ENCODE measurements around the gene TBC1D5. TPM values are rescaled to one million over a fixed set of nuclear protein-coding genes. Genes with fewer than 3 reads are reported as not detected.

The TBC1D5 gene
- polyA plus RNA-seq, 1 experiment = 27.0 TPM

DNA sequence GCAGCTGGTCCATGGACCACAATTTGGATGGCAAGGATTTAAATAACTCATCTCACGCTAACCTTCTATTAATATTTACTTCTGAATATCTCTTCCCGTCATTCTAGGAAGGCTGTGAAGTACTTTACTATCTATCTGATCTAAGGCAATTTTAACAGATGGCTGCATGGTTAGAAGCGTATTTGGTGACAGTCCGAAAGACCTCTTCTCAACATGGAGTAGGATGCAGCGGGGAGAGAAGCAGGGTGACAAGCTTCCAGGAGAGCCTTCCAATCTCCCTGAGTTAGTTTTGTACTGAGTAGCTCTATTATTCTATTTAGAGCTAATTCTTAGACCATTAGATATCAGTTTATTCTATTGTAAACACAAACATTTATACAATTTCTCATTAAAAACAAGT, 548.3 kb downstream of the TBC1D5 start:
- ChIA-PET CTCF (interaction anchor here (1.3 to 3.1 kb wide), 2 partner anchors 13 to 162 kb away, joined by 3 to 8 read pairs; no protein-coding TSS in a partner anchor), POLR2A (no interaction called here)
- DNase-seq (ENCODE audit: low read depth) = no peak
- no peaks in the 10 kb centered on the region for H3K27me3 ChIP-seq (ENCODE audit: control insufficient read depth, insufficient read depth, low read length)
- TF ChIP-seq, protein P1, sequence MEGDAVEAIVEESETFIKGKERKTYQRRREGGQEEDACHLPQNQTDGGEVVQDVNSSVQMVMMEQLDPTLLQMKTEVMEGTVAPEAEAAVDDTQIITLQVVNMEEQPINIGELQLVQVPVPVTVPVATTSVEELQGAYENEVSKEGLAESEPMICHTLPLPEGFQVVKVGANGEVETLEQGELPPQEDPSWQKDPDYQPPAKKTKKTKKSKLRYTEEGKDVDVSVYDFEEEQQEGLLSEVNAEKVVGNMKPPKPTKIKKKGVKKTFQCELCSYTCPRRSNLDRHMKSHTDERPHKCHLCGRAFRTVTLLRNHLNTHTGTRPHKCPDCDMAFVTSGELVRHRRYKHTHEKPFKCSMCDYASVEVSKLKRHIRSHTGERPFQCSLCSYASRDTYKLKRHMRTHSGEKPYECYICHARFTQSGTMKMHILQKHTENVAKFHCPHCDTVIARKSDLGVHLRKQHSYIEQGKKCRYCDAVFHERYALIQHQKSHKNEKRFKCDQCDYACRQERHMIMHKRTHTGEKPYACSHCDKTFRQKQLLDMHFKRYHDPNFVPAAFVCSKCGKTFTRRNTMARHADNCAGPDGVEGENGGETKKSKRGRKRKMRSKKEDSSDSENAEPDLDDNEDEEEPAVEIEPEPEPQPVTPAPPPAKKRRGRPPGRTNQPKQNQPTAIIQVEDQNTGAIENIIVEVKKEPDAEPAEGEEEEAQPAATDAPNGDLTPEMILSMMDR (IDR thresholded peaks at IDR 0.05; ENCODE audit: insufficient read depth, low read depth, low read length) = no peak
- H3K36me3 ChIP-seq (ENCODE audit: control insufficient read depth, insufficient read depth, low read length) = no peaks in the 10 kb centered on the region
- H3K4me3 ChIP-seq (ENCODE audit: low read depth, low read length) = no peak overlapping the region

DNA sequence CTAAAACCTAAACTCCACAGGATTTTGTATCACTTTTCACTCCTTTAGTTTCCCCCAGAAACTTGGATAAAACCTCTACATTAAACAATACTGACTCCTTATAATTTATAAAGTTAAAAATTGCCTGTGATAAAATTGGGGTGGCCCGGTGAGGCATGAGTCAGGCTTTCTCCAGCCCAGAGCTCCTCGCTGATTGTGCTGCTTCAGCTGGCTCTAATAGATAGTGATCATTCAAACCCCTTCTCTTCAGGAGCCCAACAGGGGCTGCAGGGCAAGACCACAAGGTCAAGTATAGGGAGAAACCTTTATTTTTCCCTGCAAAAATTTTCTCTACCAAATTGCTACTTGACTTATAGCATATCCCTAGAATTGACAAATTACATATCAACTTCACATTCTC, 549.4 kb downstream of the TBC1D5 start:
- Histone ChIP-seq H3K27me3 (ENCODE audit: control insufficient read depth, insufficient read depth, low read length) (no peaks in the 10 kb centered on the region), H3K4me3 (ENCODE audit: low read depth, low read length) (no peak overlapping the region), H3K36me3 (ENCODE audit: control insufficient read depth, insufficient read depth, low read length) (no peaks in the 10 kb centered on the region)
- ChIA-PET CTCF (interaction anchor here (1.0 kb wide), 1 partner anchor 648 kb away, joined by 4 read pairs; no protein-coding TSS in a partner anchor), POLR2A (no interaction called here)
- DNase-seq (ENCODE audit: low read depth) = no peak
- TF ChIP-seq, protein P1 (IDR thresholded peaks at IDR 0.05; ENCODE audit: insufficient read depth, low read depth, low read length) = no peak

GRCh38 chr3:17190353-17191078, 551.9 kb downstream of the TBC1D5 start:
- no peaks in the 10 kb centered on the region for H3K36me3 ChIP-seq (ENCODE audit: control insufficient read depth, insufficient read depth, low read length)
- POLR2A ChIA-PET = no interaction called here
- H3K27me3 ChIP-seq (ENCODE audit: control insufficient read depth, insufficient read depth, low read length) = no peaks in the 10 kb centered on the region
- CTCF ChIA-PET = interaction anchor here (0.9 kb wide), 1 partner anchor 14 kb away, joined by 3 read pairs; no protein-coding TSS in a partner anchor
- TF ChIP-seq, protein P1 (IDR thresholded peaks at IDR 0.05; ENCODE audit: insufficient read depth, low read depth, low read length) = no peak
- no peak overlapping the region for H3K4me3 ChIP-seq (ENCODE audit: low read depth, low read length)
- DNase-seq (ENCODE audit: low read depth) = no peak

DNA sequence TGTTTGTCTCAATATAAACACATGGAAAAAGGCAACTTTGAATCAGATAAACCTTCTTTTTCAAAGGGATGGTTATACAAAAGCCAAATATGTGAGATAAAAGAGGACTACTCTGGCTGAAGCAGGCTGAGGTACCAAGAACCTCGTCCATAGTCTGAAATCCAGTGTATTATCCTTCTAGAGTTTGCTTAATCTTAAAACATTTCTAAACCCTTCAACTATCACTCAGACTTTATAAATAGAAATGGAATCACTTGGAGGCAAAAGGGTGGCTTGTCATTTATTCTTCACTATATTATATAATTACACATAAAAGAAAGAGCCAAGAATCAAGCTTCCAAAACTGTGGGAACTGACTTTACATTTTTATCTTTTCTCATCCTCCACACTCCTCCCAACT, 554.1 kb downstream of the TBC1D5 start:
- POLR2A ChIA-PET = no interaction called here
- H3K36me3 ChIP-seq (ENCODE audit: control insufficient read depth, insufficient read depth, low read length) = no peaks in the 10 kb centered on the region
- CTCF ChIA-PET = interaction anchor here (1.3 to 1.6 kb wide), 2 partner anchors 13 to 30 kb away, joined by 3 to 4 read pairs; no protein-coding TSS in a partner anchor
- TF ChIP-seq, protein P1 (IDR thresholded peaks at IDR 0.05; ENCODE audit: insufficient read depth, low read depth, low read length) = no peak
- DNase-seq (ENCODE audit: low read depth) = no peak
- H3K27me3 ChIP-seq (ENCODE audit: control insufficient read depth, insufficient read depth, low read length) = no peaks in the 10 kb centered on the region
- no peak overlapping the region for H3K4me3 ChIP-seq (ENCODE audit: low read depth, low read length)

GRCh38 chr3:17187589-17188184, 554.7 kb downstream of the TBC1D5 start:
- Histone ChIP-seq H3K4me3 (ENCODE audit: low read depth, low read length) (no peak overlapping the region), H3K36me3 (ENCODE audit: control insufficient read depth, insufficient read depth, low read length) (peaks cover 2% of the 10 kb centered on the region; the same call in 1 of the 2 replicates), H3K27me3 (ENCODE audit: control insufficient read depth, insufficient read depth, low read length) (no peaks in the 10 kb centered on the region)
- DNase-seq (ENCODE audit: low read depth) = no peak
- TF ChIP-seq, protein P1 (IDR thresholded peaks at IDR 0.05; ENCODE audit: insufficient read depth, low read depth, low read length) = no peak
- ChIA-PET POLR2A (no interaction called here), CTCF (no interaction called here)
